Effector memory CD8-positive, alpha-beta T cell (primary cell): ENCODE results near the gene LRRC63.
"Not testable (repeated sequence)": the region's sequence is repeated elsewhere in the genome, so short reads cannot be mapped to it uniquely, and the experiment has no call there.

Experiments used
- ATAC-seq: fragments of 150-1000 bp; cut with Tn5 transposase; replicated peaks from 2 replicates; pipeline ENCODE4 v1.10.0; 2021; ENCODE audit warnings: mild to moderate bottlenecking, moderate library complexity
- DNase-seq, 3 experiments: peaks; one replicate each; pipeline ENCODE4 v3.0.0; 2021
- H3K27ac Mint-ChIP-seq, 2 donors: one replicate each; pipeline ENCODE4 v1.8.0; 2022; ENCODE audit warnings: mild to moderate bottlenecking in 2 of 2, mixed read lengths in 2 of 2, moderate library complexity in 2 of 2
- H3K27me3 Mint-ChIP-seq, 2 donors: one replicate each; pipeline ENCODE4 v1.8.0; 2022; ENCODE audit warnings: mixed read lengths in 2 of 2
- H3K36me3 Mint-ChIP-seq: one replicate; pipeline ENCODE4 v1.8.0; 2022; ENCODE audit warnings: mild to moderate bottlenecking, moderate library complexity, mixed read lengths; ENCODE audit not compliant: insufficient read depth
- H3K4me1 Mint-ChIP-seq, 2 donors: one replicate each; pipeline ENCODE4 v1.8.0; 2022; ENCODE audit warnings: low read depth in 2 of 2, mixed read lengths in 2 of 2
- H3K4me3 Mint-ChIP-seq, 2 donors: one replicate each; pipeline ENCODE4 v1.8.0; 2022; ENCODE audit warnings: mild to moderate bottlenecking in 2 of 2, mixed read lengths in 2 of 2, moderate library complexity in 2 of 2
- H3K9me3 Mint-ChIP-seq, 2 donors: one replicate each; pipeline ENCODE4 v1.8.0; 2022; ENCODE audit warnings: mixed read lengths in 2 of 2
- total RNA-seq, 9 experiments: gene quantifications; one replicate each; lab custom pipeline; 2026; lab: John Stamatoyannopoulos, UW

LRRC63 gene
- 0 to 4.2 (median 0.20) reads per million in 9 experiments for total RNA-seq

- peaks cover 0 to 2% of the 10 kb centered on the region in 2 donors for H3K9me3 Mint-ChIP-seq
- peak within 1 kb of the TSS; percentile 89 to 90 for H3K27ac Mint-ChIP-seq
- ATAC-seq, result peak; percentile 96
- peaks cover 5 to 14% of the 10 kb centered on the region in 2 donors for H3K4me1 Mint-ChIP-seq
- H3K27me3 Mint-ChIP-seq, result no peaks in the 10 kb centered on the region
- peaks cover 7% of the 10 kb centered on the region for H3K36me3 Mint-ChIP-seq
- peak within 1 kb of the TSS; percentile 85 to 86 for H3K4me3 Mint-ChIP-seq
- peak; percentile 81 to 84 (median 84) for DNase-seq
Measured at GRCh38 chr13:46211483-46212351, at the start of gene LRRC63. Gene LRRC63 (plus strand): TSS chr13:46211928. CDS start chr13:46213035, 1,107 bp downstream.

GRCh38 chr13:46162741-46163140 lies 49.0 kb upstream of the LRRC63 start:
- Mint-ChIP-seq H3K4me1 (peaks cover 65 to 73% of the 10 kb centered on the region in 2 donors), H3K27ac (peak overlapping the region; percentile 91 to 95), H3K36me3 (peaks cover 68% of the 10 kb centered on the region), H3K4me3 (peak overlapping the region; percentile 46 to 91)
- H3K27me3 Mint-ChIP-seq, ATAC-seq, H3K9me3 Mint-ChIP-seq, DNase-seq: not testable (repeated sequence)

GRCh38 chr13:46164661-46165060 lies 47.1 kb upstream of the LRRC63 start:
- no peaks in the 10 kb centered on the region for H3K27me3 Mint-ChIP-seq
- DNase-seq (no peak), ATAC-seq (no peak)
- peaks cover 75 to 82% of the 10 kb centered on the region in 2 donors for H3K4me1 Mint-ChIP-seq
- H3K4me3 Mint-ChIP-seq, result peak overlapping the region; percentile 67 to 91
- H3K27ac Mint-ChIP-seq, result peak overlapping the region; percentile 91 to 95
- peaks cover 60% of the 10 kb centered on the region for H3K36me3 Mint-ChIP-seq
- no peaks in the 10 kb centered on the region for H3K9me3 Mint-ChIP-seq

- DNase-seq (peak in 2 of 3 experiments; percentile 21 to 24), ATAC-seq (peak; percentile 63)
- Mint-ChIP-seq H3K27ac (peak overlapping the region; percentile 91 to 95), H3K36me3 (peaks cover 59% of the 10 kb centered on the region), H3K4me1 (peaks cover 75 to 82% of the 10 kb centered on the region in 2 donors), H3K27me3 (no peaks in the 10 kb centered on the region), H3K9me3 (no peaks in the 10 kb centered on the region), H3K4me3 (peak overlapping the region; percentile 67 to 91)
Measured at GRCh38 chr13:46165485-46166223, 46.1 kb upstream of the LRRC63 start.

- Mint-ChIP-seq H3K9me3 (no peaks in the 10 kb centered on the region), H3K27me3 (no peaks in the 10 kb centered on the region), H3K4me3 (peak overlapping the region; percentile 67 to 91), H3K36me3 (peaks cover 57% of the 10 kb centered on the region), H3K27ac (peak overlapping the region; percentile 91 to 95), H3K4me1 (peaks cover 75 to 83% of the 10 kb centered on the region in 2 donors)
- DNase-seq, result no peak
- ATAC-seq, result no peak
Measured at GRCh38 chr13:46166224-46166584, 45.5 kb upstream of the LRRC63 start.

- DNase-seq, result no peak
- H3K36me3 Mint-ChIP-seq, result peaks cover 58% of the 10 kb centered on the region
Measured at GRCh38 chr13:46166947-46167610, 44.6 kb upstream of the LRRC63 start.

GRCh38 chr13:46168341-46168740 lies 43.4 kb upstream of the LRRC63 start:
- ATAC-seq (peak; percentile 40), DNase-seq (peak in 2 of 3 experiments; percentile 30 to 33)
- peaks cover 84 to 91% of the 10 kb centered on the region in 2 donors for H3K4me1 Mint-ChIP-seq
- H3K4me3 Mint-ChIP-seq, result peak overlapping the region; percentile 91 to 98
- peak overlapping the region; percentile 95 to 97 for H3K27ac Mint-ChIP-seq
- no peaks in the 10 kb centered on the region for H3K27me3 Mint-ChIP-seq
- no peaks in the 10 kb centered on the region for H3K9me3 Mint-ChIP-seq
- H3K36me3 Mint-ChIP-seq, result peaks cover 58% of the 10 kb centered on the region

More at GRCh38 chr13:46166947-46167610, 44.6 kb upstream of the LRRC63 start:
- Mint-ChIP-seq H3K9me3 (no peaks in the 10 kb centered on the region), H3K27ac (peak overlapping the region; percentile 95 to 97), H3K27me3 (no peaks in the 10 kb centered on the region), H3K4me1 (peaks cover 77 to 83% of the 10 kb centered on the region in 2 donors), H3K4me3 (peak overlapping the region; percentile 91 to 98)
- ATAC-seq, result no peak

GRCh38 chr13:46168783-46169182 lies 42.9 kb upstream of the LRRC63 start:
- peak overlapping the region; percentile 91 to 98 for H3K4me3 Mint-ChIP-seq
- H3K36me3 Mint-ChIP-seq, result peaks cover 59% of the 10 kb centered on the region
- DNase-seq (no peak), ATAC-seq (no peak)
- H3K9me3 Mint-ChIP-seq, result no peaks in the 10 kb centered on the region
- H3K4me1 Mint-ChIP-seq, result peaks cover 87 to 94% of the 10 kb centered on the region in 2 donors
- H3K27ac Mint-ChIP-seq, result peak overlapping the region; percentile 95 to 97
- no peaks in the 10 kb centered on the region for H3K27me3 Mint-ChIP-seq

GRCh38 chr13:46169758-46170157 lies 42.0 kb upstream of the LRRC63 start:
- no peaks in the 10 kb centered on the region for H3K9me3 Mint-ChIP-seq
- ATAC-seq (peak; percentile 4), DNase-seq (no peak)
- H3K27me3 Mint-ChIP-seq, result no peaks in the 10 kb centered on the region
- H3K36me3 Mint-ChIP-seq, result peaks cover 58% of the 10 kb centered on the region
- H3K4me3 Mint-ChIP-seq, result peak overlapping the region; percentile 91 to 98
- peaks cover 83 to 93% of the 10 kb centered on the region in 2 donors for H3K4me1 Mint-ChIP-seq
- H3K27ac Mint-ChIP-seq, result peak overlapping the region; percentile 95 to 97

- Mint-ChIP-seq H3K27me3 (no peaks in the 10 kb centered on the region), H3K4me3 (peak overlapping the region; percentile 91 to 98), H3K9me3 (no peaks in the 10 kb centered on the region), H3K36me3 (peaks cover 57% of the 10 kb centered on the region), H3K27ac (peak overlapping the region; percentile 95 to 97), H3K4me1 (peaks cover 85 to 95% of the 10 kb centered on the region in 2 donors)
- ATAC-seq (peak; percentile 13), DNase-seq (no peak)
Measured at GRCh38 chr13:46170268-46170667, 41.5 kb upstream of the LRRC63 start.

GRCh38 chr13:46170687-46171086 lies 41.0 kb upstream of the LRRC63 start:
- H3K36me3 Mint-ChIP-seq, result peaks cover 61% of the 10 kb centered on the region
- peak overlapping the region; percentile 95 to 97 for H3K27ac Mint-ChIP-seq
- DNase-seq (no peak), ATAC-seq (peak; percentile 31)
- peaks cover 87 to 96% of the 10 kb centered on the region in 2 donors for H3K4me1 Mint-ChIP-seq
- no peaks in the 10 kb centered on the region for H3K9me3 Mint-ChIP-seq
- H3K4me3 Mint-ChIP-seq, result peak overlapping the region; percentile 91 to 98
- H3K27me3 Mint-ChIP-seq, result no peaks in the 10 kb centered on the region

GRCh38 chr13:46171217-46171616 lies 40.5 kb upstream of the LRRC63 start:
- Mint-ChIP-seq H3K27me3 (no peaks in the 10 kb centered on the region), H3K27ac (peak overlapping the region; percentile 95 to 97), H3K4me1 (peaks cover 87 to 95% of the 10 kb centered on the region in 2 donors), H3K4me3 (peak overlapping the region; percentile 91 to 98), H3K36me3 (peaks cover 61% of the 10 kb centered on the region), H3K9me3 (no peaks in the 10 kb centered on the region)
- ATAC-seq (no peak), DNase-seq (no peak)

- ATAC-seq (no peak), DNase-seq (no peak)
- Mint-ChIP-seq H3K4me3 (peak overlapping the region; percentile 91 to 98), H3K9me3 (no peaks in the 10 kb centered on the region), H3K27ac (peak overlapping the region; percentile 95 to 97), H3K4me1 (peaks cover 87 to 95% of the 10 kb centered on the region in 2 donors), H3K27me3 (no peaks in the 10 kb centered on the region), H3K36me3 (peaks cover 67% of the 10 kb centered on the region)
Measured at GRCh38 chr13:46171739-46172138, 40.0 kb upstream of the LRRC63 start.
